Ovary (tissue), 9 donors: ENCODE data around the gene CLMN. TPM values are rescaled to one million over a fixed set of nuclear protein-coding genes. Genes with fewer than 3 reads are reported as not detected.

Experiments used
- DNase-seq, 5 donors: peaks; one replicate each; pipeline ENCODE4 v3.0.0-alpha.2; 2019 to 2020
- H3K27ac ChIP-seq, 2 donors: fragments of 200-600 bp; one replicate each; pipeline versions ENCODE4 v1.5.1 to v1.8.0; 2019 to 2022
- H3K27me3 ChIP-seq: fragments of 200-600 bp; one replicate; pipeline ENCODE4 v1.8.0; 2022
- H3K36me3 ChIP-seq: fragments of 200-600 bp; sonication (generic); one replicate; pipeline ENCODE4 v1.5.1; 2019
- H3K4me1 ChIP-seq: one replicate; pipeline ENCODE4 v1.8.1; 2013; ENCODE audit warnings: mild to moderate bottlenecking, moderate library complexity; ENCODE audit not compliant: insufficient read depth
- H3K4me3 ChIP-seq: fragments of 200-600 bp; sonication (generic); one replicate; pipeline ENCODE4 v1.5.1; 2017
- H3K9me3 ChIP-seq, 2 donors: fragments of 200-600 bp in 1 of 2; sonication (generic) in 1 of 2; one replicate each; pipeline versions ENCODE4 v1.5.1 to v1.8.1; 2013 to 2019; ENCODE audit warnings: mild to moderate bottlenecking in 1 of 2, moderate library complexity in 1 of 2
- CTCF ChIP-seq, 3 donors: fragments of 450-650 bp in 2 of 3; fragments of 200-600 bp in 1 of 3; IDR thresholded peaks; one replicate each; pipeline versions ENCODE4 v1.5.1 to v1.8.0; 2016 to 2022; ENCODE audit warnings: antibody characterized with exemption in 3 of 3, mild to moderate bottlenecking in 1 of 3
- EP300 ChIP-seq: sonication (generic); formaldehyde crosslinking; IDR thresholded peaks from one replicate; pipeline ENCODE4 v1.6.1; 2017; ENCODE audit warnings: antibody characterized with exemption
- POLR2A ChIP-seq: fragments of 450-650 bp; IDR thresholded peaks from one replicate; pipeline ENCODE4 v1.6.1; 2017; ENCODE audit warnings: antibody characterized with exemption, mild to moderate bottlenecking, moderate library complexity
- WGBS, 3 donors: extraction: QIAGEN DNeasy Blood & Tissue Kit in 1 of 3; methylation state at CpG; one replicate each; pipeline versions ENCODE4 v1.1.5 to v1.1.7; 2013 to 2017; 5-methylcytosine and 5-hydroxymethylcytosine counted together
- intact Hi-C, 4 donors: fragments of 100-400 bp; cut with DNase I; formaldehyde crosslinking; loops; one replicate each; pipeline versions ENCODE4 v1.11.0 to v1.15.1; 2022 to 2023
- polyA plus RNA-seq, 2 donors: library from polyadenylated mRNA; stranded (reverse); fragments of 200-250 nt in 1 of 2; fragments of 350-450 nt in 1 of 2; fragmentation: Illumina TruSeq in 1 of 2; extraction: RNeasy Lipid Tissue Mini Kit (QIAGEN cat#74804) in 1 of 2; gene quantifications; one replicate each; pipeline ENCODE4 v1.2.3, GENCODE V29; 2013 to 2014
- total RNA-seq, 7 donors: library from RNA; depleted of rRNA in 2 of 7; stranded (reverse); fragments of >200 nt in 2 of 7; fragmentation: NEBNext Ultra II Directional in 3 of 7; extraction: Animal tissue kit (Norgen Biotek cat#: 25700) in 3 of 7; gene quantifications; one replicate each; pipeline versions ENCODE4 v1.1.0 to v1.2.4, GENCODE V29; 2016 to 2023
- donor health status: DM: no; HTN: no; CAD: no; lungs with moderate emphysema.
- donor health status: DM: no; HTN: no; CAD: no.
- donor health status: Bipolar disorder and iron deficiency.
- donor health status: DM: yes; HTN: yes; CAD: no.
- donor health status: DM: no; HTN: no; CAD: no.
- donor health status: DM: yes; HTN: yes; CAD: no.

The CLMN gene
- total and polyA plus RNA-seq, 9 donors = 2.2 to 11.7 (median 6.5) TPM

- no peaks in the 10 kb centered on the region for H3K4me1 ChIP-seq
- 84 to 96% (median 89%) methylated on average over 3 of the region's 3 CpGs for WGBS, 3 donors
- H3K27ac ChIP-seq = no peak overlapping the region
- no peaks in the 10 kb centered on the region for H3K9me3 ChIP-seq
- no peak overlapping the region for H3K4me3 ChIP-seq
- TF ChIP-seq EP300 (no peak), CTCF (IDR thresholded peaks at IDR 0.05) (no peak), POLR2A (no peak)
- H3K27me3 ChIP-seq = no peaks in the 10 kb centered on the region
- no peaks in the 10 kb centered on the region for H3K36me3 ChIP-seq
- no peak for DNase-seq
- intact Hi-C loops = no loop called here
Measured at GRCh38 chr14:95326987-95327386, 7.3 kb upstream of the CLMN start.

GRCh38 chr14:95323917-95324316 lies 4.2 kb upstream of the CLMN start:
- H3K27ac ChIP-seq = no peak overlapping the region
- TF ChIP-seq POLR2A (no peak), CTCF (IDR thresholded peaks at IDR 0.05) (no peak), EP300 (no peak)
- no peaks in the 10 kb centered on the region for H3K36me3 ChIP-seq
- no peaks in the 10 kb centered on the region for H3K9me3 ChIP-seq
- H3K27me3 ChIP-seq = no peaks in the 10 kb centered on the region
- DNase-seq = no peak
- 83 to 94% (median 85%) methylated on average over 7 of the region's 7 CpGs for WGBS, 3 donors
- no peaks in the 10 kb centered on the region for H3K4me1 ChIP-seq
- intact Hi-C loops = no loop called here
- no peak overlapping the region for H3K4me3 ChIP-seq

GRCh38 chr14:95323361-95323760 lies 3.7 kb upstream of the CLMN start:
- DNase-seq = no peak
- Histone ChIP-seq H3K27ac (no peak overlapping the region), H3K4me3 (no peak overlapping the region), H3K27me3 (no peaks in the 10 kb centered on the region), H3K4me1 (no peaks in the 10 kb centered on the region), H3K9me3 (no peaks in the 10 kb centered on the region), H3K36me3 (no peaks in the 10 kb centered on the region)
- TF ChIP-seq CTCF (IDR thresholded peaks at IDR 0.05) (no peak), POLR2A (no peak), EP300 (no peak)
- intact Hi-C loops = no loop called here
- 74 to 89% (median 88%) methylated on average over 6 of the region's 6 CpGs for WGBS, 3 donors

- no peak overlapping the region for H3K4me3 ChIP-seq
- H3K4me1 ChIP-seq = no peaks in the 10 kb centered on the region
- WGBS, 3 donors = 86 to 90% (median 87%) methylated on average over 4 of the region's 4 CpGs
- no peaks in the 10 kb centered on the region for H3K27me3 ChIP-seq
- no peaks in the 10 kb centered on the region for H3K36me3 ChIP-seq
- H3K27ac ChIP-seq = no peak overlapping the region
- TF ChIP-seq EP300 (no peak), POLR2A (no peak), CTCF (IDR thresholded peaks at IDR 0.05) (no peak)
- H3K9me3 ChIP-seq = no peaks in the 10 kb centered on the region
- intact Hi-C loops = no loop called here
- no peak for DNase-seq
Measured at GRCh38 chr14:95322651-95323050, 2.9 kb upstream of the CLMN start.
